A549 treated with CpdA at 1 μM for 4 hours (cell line): ENCODE data around the gene DNAJC2. TPM values are rescaled to one million over a fixed set of nuclear protein-coding genes. Genes with fewer than 3 reads are reported as not detected.

Source experiments
- total RNA-seq: library from RNA; stranded (reverse); fragments of 200-300 nt; extraction: Qiagen RNA extraction; gene quantifications from 5 replicates; pipeline ENCODE4 v1.2.3, GENCODE V29; 2022; ENCODE audit warnings: low read depth

The DNAJC2 gene
- 43.7 to 54.9 TPM (median 46.4 TPM) in 5 replicates for total RNA-seq

GRCh38 chr7:103344453-103345149 is at the start of gene DNAJC2:
TSS of gene DNAJC2 (minus strand) at chr7:103344767. CDS start at chr7:103344622, 145 bp downstream.

GRCh38 chr7:103347507-103348267 is 3.1 kb upstream of the DNAJC2 start, which contains the start of gene PSMC2:
TSS of gene PSMC2 (plus strand) at chr7:103347643. CDS start at chr7:103347712, 69 bp downstream.

GRCh38 chr7:103296901-103297836 is 47.4 kb downstream of the DNAJC2 start, which contains the start of gene PMPCB:
TSS of gene PMPCB (plus strand) at chr7:103297435. CDS start at chr7:103297460, 25 bp downstream.

Other genes with a start within 250 kb of the DNAJC2 start
- gene NAPEPLD, start 195.7 kb downstream of the DNAJC2 start, total RNA-seq: 4.1 to 6.1 TPM (median 4.6 TPM) in 5 replicates
- 60.7 to 74.4 TPM (median 67.9 TPM) in 5 replicates for gene PMPCB, start 47.3 kb downstream of the DNAJC2 start, total RNA-seq
- gene PSMC2, start 2.9 kb upstream of the DNAJC2 start, total RNA-seq: 162 to 209 TPM (median 169 TPM) in 5 replicates
- not detected in 5 replicates for gene SLC26A5, start 101.4 kb upstream of the DNAJC2 start, total RNA-seq